Epithelial cell of esophagus (primary cell): ENCODE results near the gene VAMP7.
"Not testable (repeated sequence)": the region's sequence is repeated elsewhere in the genome, so short reads cannot be mapped to it uniquely, and the experiment has no call there.

Experiments used
- DNase-seq: peaks from one replicate; pipeline ENCODE4 v3.0.0; 2010; ENCODE audit warnings: low read depth
- H3K4me3 ChIP-seq: 2 replicates; pipeline ENCODE4 v1.5.1; 2011; ENCODE audit warnings: mild to moderate bottlenecking, low read length, control low read depth
- CTCF ChIP-seq: IDR thresholded peaks from 2 replicates; pipeline ENCODE4 v1.5.1; 2011; ENCODE audit warnings: low read depth, mild to moderate bottlenecking, low read length, control low read depth, inconsistent platforms; ENCODE audit not compliant: insufficient read depth; ENCODE audit errors: missing control alignments

The VAMP7 gene

GRCh38 chrX:155967653-155968325 is 86.6 kb downstream of the VAMP7 start:
- peak; percentile 14 for DNase-seq
- H3K4me3 ChIP-seq = no peak overlapping the region
- no peak for TF ChIP-seq CTCF

GRCh38 chrX:155968326-155968661 is 87.1 kb downstream of the VAMP7 start:
- no peak for DNase-seq

GRCh38 chrX:155968791-155969190 is 87.6 kb downstream of the VAMP7 start:
- DNase-seq = no peak
- no peak for TF ChIP-seq CTCF
- H3K4me3 ChIP-seq = no peak overlapping the region

More at GRCh38 chrX:155968326-155968661, 87.1 kb downstream of the VAMP7 start:
- TF ChIP-seq CTCF = no peak
- H3K4me3 ChIP-seq = no peak overlapping the region

- DNase-seq = peak; percentile 4
Measured at GRCh38 chrX:155971658-155972057, 90.5 kb downstream of the VAMP7 start.

GRCh38 chrX:155972241-155972640 is 91.1 kb downstream of the VAMP7 start:
- DNase-seq, H3K4me3 ChIP-seq: not testable (repeated sequence)

More at GRCh38 chrX:155971658-155972057, 90.5 kb downstream of the VAMP7 start:
- H3K4me3 ChIP-seq = not testable (repeated sequence)

GRCh38 chrX:155983326-155983725 is 102.2 kb downstream of the VAMP7 start:
- DNase-seq = no peak
- TF ChIP-seq CTCF = no peak
- no peak overlapping the region for H3K4me3 ChIP-seq

- no peak overlapping the region for H3K4me3 ChIP-seq
- no peak for DNase-seq
- TF ChIP-seq CTCF = no peak
Measured at GRCh38 chrX:155985208-155985607, 104.1 kb downstream of the VAMP7 start.

GRCh38 chrX:155986995-155987394 is 105.8 kb downstream of the VAMP7 start:
- H3K4me3 ChIP-seq, DNase-seq: not testable (repeated sequence)

GRCh38 chrX:155988859-155989258 is 107.7 kb downstream of the VAMP7 start:
- DNase-seq = no peak
- H3K4me3 ChIP-seq = no peak overlapping the region
- no peak for TF ChIP-seq CTCF
